CD4-positive, alpha-beta T cell treated with Interleukin-4 for 4 hours (primary cell): ENCODE results near the gene NELL1.

ENCODE experiments used
- DNase-seq: peaks from one replicate; pipeline ENCODE4 v3.0.0-alpha.2; 2020

Gene NELL1

DNA sequence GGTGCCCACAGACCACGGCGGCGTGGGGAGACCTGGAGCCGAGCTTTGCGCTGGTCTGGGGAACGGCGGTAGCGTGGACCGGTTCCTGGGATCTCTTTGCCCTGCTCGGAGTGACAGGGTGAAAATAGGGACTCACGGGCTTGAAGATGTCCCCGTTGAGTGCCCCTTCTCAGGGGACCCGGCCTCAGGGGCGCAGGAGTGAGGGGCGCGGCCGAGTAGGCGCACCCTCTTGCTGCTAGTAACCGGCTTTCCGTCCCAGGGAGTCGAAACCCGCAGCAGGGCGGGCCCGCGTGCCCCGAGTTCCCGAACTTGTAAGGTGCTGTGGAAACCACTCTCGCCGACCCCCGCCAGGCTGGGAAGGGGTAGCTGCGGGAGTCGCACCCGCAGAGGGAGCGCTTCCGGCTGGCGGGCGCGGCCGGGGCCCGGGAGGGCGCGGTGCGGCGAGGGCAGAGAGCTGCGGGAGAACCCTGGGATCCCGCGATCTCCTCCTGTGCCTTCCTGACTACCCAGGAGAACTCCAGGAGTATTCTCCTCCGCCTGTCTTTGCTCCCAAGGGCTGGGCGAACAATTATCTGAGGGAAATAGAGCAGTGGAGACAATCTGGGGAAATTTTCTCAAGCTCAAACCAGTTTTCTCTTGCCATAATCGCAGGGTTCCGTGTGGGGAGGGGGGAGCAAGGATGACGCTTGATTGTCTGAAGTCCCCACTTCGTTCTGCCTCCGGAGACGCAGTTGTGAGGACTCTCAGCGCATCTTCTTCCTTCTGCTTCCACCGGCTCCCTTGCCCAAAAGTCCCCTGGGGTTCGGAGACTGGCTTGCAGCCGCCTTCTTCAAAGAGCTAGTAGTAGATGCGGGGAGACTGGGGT, 666 bp downstream of the NELL1 start:
- no peak for DNase-seq

GRCh38 chr11:20670932-20671403, 1.6 kb downstream of the NELL1 start:
- DNase-seq, result no peak

DNA sequence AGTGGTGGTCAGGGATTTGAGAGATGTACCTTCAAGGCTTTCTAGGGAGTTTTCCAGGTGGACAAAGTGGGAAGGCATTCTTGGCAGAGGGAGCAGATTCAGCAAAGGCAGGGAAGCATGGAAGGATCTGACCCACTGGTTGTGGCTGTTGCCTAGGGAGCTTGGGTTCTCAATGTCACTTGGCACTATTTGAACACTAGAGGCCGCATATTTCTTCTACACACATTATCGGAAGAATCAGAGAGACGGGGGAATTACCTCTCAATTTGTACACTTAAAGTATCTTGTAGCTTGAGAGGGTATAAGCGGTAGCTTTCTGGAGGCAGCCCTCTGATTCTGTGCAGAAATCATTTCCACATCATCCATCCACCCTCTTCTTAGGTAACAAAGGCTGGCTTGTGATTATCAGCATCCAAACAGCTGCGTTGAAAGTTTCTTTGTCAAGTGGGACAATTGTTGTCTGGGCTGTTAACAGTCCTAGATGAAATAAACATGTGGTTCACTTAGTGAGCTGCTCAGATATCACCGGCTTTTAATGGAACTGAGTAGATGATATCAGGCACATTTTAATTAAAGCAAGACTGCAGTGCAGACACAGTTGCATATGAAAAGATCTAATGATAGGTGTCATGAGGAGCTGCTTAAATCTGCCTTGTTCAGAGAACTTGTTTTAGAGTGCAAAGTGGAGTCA, 2.6 kb downstream of the NELL1 start:
- DNase-seq, result no peak

GRCh38 chr11:20672575-20672974, 3.2 kb downstream of the NELL1 start:
- no peak for DNase-seq

GRCh38 chr11:20676658-20677057, 7.3 kb downstream of the NELL1 start:
- no peak for DNase-seq

DNA sequence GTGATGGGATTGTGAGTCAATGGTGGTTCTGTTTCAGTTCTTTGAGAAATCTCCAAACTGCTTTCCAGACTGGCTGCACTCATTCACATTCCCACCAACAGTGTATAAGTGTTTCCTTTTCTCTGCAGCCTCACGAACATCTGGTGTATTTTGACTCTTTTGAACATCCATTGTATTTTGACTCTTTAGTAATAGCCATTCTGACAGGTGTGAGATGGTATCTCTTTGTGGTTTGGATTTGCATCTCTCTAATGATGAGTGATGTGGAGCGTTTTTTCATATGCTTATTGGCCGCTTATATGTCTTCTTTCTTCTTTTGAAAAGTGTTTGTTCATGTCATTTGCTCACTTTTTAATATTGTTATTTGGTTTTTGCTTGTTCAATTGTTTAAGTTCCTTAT, 19.4 kb downstream of the NELL1 start:
- DNase-seq, result no peak

DNA sequence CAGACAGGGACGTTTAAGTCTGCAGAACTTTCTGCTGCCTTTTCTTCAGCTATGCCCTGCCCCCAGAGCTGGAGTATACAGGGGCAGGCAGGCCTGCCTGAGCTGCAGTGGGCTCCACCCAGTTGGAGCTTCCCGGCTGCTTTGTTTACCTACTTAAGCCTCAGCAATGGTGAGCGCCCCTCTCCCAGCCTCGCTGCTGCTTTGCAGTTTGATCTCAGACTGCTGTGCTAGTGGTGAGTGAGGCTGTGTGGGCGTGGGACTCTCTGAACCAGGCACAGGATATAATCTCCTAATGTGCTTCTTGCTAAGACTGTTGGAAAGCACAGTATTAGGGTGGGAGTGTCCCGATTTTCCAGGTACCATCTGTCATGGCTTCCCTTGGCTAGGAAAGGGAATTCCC, 38.5 kb downstream of the NELL1 start:
- DNase-seq, result no peak

DNA sequence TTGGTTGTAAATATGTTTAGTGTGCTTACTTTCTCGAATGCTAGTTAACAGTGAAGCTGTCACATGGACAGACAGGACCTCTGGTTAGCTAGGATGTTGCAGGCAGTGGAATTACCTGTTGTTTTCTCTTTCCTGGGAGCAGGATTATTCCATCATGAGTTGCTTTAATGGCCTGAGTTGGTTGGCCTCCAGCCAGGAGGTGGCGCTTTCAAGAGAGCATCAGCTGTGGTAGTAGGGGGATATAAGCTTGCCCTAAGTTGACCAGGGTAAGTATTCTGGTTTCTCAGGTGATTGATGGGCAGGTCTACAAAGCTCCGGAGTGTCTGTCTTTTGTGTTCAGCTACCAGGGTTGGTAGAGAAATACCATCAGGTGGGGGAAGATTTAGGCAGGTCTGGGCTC, 43.5 kb downstream of the NELL1 start:
- no peak for DNase-seq

DNA sequence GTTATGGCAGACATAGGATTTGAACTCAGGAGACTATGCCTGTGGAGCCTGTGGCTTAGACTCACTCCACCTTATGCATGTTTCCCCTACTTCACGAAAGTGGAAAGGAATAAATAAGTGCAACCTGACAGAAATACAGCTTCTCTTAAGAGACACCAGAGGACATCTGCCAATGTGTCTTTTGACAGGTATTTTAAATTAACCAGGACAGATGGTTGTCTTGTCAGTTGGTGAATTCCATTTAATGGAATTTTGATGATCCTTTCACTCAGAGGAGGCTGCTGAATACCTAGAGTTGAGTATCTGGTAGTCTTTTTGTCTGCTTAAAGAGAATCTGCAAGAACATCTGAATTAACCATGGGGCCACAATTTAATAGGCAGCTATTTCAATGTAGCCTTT, 46.1 kb downstream of the NELL1 start:
- no peak for DNase-seq

DNA sequence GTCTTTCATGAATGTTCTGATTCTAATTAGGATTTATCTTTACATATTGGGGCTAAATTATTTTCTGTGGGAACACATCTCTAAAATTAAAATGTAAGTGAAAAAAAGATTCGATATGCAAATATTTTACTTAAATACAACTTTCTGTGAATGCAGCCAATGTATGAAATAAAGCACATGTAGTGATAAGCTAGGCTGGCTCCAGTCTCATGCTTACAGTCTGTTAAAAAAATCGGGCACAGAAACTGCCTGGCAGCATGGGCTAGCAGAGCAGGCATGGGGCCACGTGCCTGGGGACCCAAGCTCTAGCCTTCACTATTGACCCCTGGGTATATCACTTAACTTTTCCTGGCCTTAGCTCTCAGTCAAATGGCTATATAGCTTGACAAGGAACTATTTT, 46.5 kb downstream of the NELL1 start:
- no peak for DNase-seq

- DNase-seq, result no peak
Observed at GRCh38 chr11:20719821-20720220, 50.4 kb downstream of the NELL1 start.

DNA sequence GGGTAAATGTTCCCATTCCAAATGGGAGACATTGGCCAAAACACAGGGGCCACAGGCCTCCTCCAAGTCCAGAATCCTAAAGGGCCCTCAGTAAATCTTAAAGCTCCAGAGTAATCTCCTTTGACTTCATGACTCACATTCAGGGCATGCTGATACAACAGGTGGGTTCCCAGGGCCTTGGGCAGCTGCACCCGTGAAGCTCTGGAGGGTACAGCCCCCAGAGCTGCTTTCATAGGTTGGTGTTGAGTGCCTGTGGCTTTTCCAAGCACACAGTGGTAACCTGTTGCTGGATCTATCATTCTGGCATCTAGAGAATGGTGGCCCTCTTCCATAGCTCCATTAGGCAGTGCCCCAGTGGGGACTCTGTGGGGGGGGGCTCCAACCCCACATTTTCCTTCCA, 54.0 kb downstream of the NELL1 start:
- no peak for DNase-seq

- no peak for DNase-seq
Observed at GRCh38 chr11:20729597-20730105, 60.3 kb downstream of the NELL1 start.

GRCh38 chr11:20731676-20732215, 62.4 kb downstream of the NELL1 start:
- DNase-seq, result no peak

DNA sequence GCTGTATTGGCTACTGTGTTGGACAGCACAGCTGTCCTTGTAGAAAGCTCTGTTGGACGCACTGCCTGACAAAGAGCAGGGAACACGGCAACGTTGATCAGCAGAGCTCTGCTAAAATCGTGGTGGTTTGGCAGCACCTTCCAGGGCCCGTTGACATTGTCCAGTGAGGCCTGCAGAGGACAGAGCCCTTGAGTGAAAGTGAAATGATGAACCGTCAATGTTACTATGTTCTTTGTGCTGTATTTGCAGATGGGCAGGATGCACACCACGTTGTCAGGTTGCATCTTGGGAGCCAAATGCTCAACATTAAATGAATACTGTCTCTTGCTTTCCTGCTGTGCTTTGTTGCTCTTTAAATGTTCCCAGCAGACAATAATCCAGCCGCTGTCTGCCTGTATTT, 69.7 kb downstream of the NELL1 start:
- DNase-seq, result no peak

DNA sequence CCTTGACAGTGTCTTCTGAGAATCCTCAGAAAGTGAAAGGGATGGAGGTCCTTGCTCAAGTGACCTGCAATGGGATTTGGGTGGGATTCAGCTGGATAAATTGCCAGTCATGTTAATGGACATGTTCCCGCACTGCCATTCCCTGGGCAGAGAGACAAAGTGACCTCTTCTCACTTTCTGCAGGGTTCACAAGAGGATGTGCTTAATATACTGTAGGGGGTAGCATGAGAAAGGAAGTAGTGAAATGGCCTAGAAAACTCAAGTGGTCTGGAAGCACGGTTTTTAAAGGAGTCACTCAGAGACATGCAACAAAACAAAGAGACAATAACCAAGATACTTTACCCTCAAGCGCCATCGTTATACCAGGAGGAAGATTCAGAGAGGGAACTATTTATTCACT, 70.2 kb downstream of the NELL1 start:
- no peak for DNase-seq

- no peak for DNase-seq
Observed at GRCh38 chr11:20754933-20755332, 85.5 kb downstream of the NELL1 start.

- DNase-seq, result no peak
Observed at GRCh38 chr11:20759541-20759940, 90.2 kb downstream of the NELL1 start.

DNA sequence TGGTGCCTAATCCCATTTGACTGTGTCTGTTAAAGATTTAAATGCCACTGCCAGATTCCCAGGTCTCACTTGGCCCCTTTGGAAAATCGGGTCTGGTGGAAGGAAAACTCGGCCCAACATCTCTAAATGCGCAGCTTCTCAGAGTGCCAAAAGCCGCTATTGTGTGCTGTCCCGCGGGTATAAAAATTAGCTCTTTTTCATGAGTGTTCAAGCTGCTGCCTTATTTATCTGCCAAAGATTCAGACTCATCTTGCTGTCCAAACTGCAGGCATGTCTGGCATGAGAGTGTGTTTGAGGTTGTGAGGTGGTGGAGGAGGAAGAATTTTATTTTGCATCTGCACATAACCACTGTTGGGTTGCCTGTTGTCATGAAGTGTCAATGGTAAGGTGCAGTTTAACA, 91.4 kb downstream of the NELL1 start:
- DNase-seq, result no peak

GRCh38 chr11:20762116-20762844, 92.9 kb downstream of the NELL1 start:
- DNase-seq, result no peak

DNA sequence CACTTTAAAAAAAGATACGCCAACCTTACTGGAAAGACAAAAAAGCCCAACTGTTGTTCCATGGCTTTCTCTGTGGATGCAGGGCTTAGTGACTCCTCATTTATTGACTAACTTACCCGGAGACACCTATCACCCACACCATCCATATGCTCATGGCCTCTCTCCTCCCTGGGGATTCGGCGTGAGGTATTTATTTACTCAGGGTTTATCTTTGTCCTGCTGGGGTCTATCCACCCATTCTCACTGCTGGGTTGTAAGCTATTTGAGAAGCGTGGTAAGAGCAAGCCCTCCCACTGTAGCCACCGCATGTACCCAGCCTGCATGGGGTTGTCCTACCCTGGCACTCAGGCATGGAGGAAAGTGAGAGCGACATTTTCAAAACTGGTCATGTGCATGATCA, 93.6 kb downstream of the NELL1 start:
- DNase-seq, result no peak

- DNase-seq, result no peak
Observed at GRCh38 chr11:20770414-20770946, 101.1 kb downstream of the NELL1 start.

DNA sequence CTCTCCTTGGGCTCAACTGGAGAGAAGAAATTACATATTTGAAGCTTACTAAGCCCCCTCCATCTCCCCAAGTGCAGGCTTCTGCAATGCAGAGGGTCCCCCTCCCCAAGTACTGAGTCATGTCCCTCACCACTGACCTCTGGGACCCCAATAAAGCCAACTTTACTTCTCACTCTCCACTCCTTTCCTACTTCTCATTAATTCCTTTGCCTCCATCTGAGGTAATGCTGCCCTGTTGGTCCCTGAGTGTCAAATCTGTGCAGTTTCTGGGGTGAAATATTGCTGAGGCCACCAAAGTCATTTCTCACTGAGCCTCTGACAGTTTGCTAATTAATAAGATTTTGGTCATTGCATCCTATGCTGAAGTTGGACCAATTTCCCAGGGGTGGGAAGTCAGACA, 101.6 kb downstream of the NELL1 start:
- no peak for DNase-seq
